PFSK-1 (cell line): ENCODE data around the gene CDK10.

ENCODE experiments used
- POLR2AphosphoS5 ChIP-seq: IDR thresholded peaks from 2 replicates; pipeline ENCODE4 v1.6.1; 2012; ENCODE audit warnings: low read depth, mild to moderate bottlenecking, control low read depth, low read length, moderate library complexity
- SIN3A ChIP-seq: IDR thresholded peaks from 2 replicates; pipeline ENCODE4 v1.6.1; 2012; ENCODE audit warnings: mild to moderate bottlenecking, low read length, moderate library complexity, borderline replicate concordance; ENCODE audit not compliant: insufficient read depth
- TAF1 ChIP-seq: IDR thresholded peaks from 2 replicates; pipeline ENCODE4 v1.6.1; 2012; ENCODE audit warnings: low read length, control low read depth, borderline replicate concordance; ENCODE audit not compliant: insufficient read depth
- TF ChIP-seq, protein P1 (sequence below), 2 experiments: IDR thresholded peaks; 2 replicates each; pipeline versions ENCODE4 v1.6.1 to v1.8.0; 2011 to 2012; ENCODE audit warnings: low read depth in 2 of 2, low read length in 2 of 2, control low read depth in 1 of 2, inconsistent platforms in 1 of 2, mild to moderate bottlenecking in 1 of 2, moderate library complexity in 1 of 2; ENCODE audit not compliant: insufficient read depth in 1 of 2

DNA sequence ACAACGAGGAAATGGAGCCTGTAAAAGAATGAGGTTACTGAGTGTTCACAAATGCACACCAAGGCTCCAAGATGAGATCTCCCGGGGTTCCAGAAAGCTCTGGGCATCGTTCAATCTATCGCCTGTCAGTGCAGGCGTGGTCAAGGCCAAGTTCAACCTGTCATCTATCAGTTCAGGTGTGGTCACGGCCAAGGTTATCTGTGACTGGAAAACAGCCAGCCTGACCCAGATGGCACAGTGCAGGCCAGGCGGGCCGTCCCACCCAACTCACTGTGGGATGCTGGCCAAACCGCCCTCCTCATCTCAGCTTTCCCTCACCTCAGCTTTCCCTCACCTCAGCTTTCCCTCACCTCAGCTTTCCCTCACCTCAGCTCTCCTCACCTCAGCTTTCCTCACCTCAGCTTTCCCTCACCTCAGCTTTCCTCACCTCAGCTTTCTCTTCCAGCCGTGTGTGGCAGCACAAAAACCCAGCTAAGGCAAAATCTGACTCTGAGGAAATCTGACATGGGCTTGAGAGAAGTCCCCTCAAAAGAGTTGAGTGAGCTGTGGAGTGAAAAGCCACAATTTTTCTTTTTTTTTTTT lies 31.3 kb upstream of the CDK10 start:
- TF ChIP-seq POLR2AphosphoS5 (no peak), TAF1 (no peak), SIN3A (no peak)
- TF ChIP-seq, protein P1, sequence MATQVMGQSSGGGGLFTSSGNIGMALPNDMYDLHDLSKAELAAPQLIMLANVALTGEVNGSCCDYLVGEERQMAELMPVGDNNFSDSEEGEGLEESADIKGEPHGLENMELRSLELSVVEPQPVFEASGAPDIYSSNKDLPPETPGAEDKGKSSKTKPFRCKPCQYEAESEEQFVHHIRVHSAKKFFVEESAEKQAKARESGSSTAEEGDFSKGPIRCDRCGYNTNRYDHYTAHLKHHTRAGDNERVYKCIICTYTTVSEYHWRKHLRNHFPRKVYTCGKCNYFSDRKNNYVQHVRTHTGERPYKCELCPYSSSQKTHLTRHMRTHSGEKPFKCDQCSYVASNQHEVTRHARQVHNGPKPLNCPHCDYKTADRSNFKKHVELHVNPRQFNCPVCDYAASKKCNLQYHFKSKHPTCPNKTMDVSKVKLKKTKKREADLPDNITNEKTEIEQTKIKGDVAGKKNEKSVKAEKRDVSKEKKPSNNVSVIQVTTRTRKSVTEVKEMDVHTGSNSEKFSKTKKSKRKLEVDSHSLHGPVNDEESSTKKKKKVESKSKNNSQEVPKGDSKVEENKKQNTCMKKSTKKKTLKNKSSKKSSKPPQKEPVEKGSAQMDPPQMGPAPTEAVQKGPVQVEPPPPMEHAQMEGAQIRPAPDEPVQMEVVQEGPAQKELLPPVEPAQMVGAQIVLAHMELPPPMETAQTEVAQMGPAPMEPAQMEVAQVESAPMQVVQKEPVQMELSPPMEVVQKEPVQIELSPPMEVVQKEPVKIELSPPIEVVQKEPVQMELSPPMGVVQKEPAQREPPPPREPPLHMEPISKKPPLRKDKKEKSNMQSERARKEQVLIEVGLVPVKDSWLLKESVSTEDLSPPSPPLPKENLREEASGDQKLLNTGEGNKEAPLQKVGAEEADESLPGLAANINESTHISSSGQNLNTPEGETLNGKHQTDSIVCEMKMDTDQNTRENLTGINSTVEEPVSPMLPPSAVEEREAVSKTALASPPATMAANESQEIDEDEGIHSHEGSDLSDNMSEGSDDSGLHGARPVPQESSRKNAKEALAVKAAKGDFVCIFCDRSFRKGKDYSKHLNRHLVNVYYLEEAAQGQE (IDR thresholded peaks at IDR 0.05; ENCODE audit: insufficient read depth in 1 of 2, low read depth in 2 of 2, low read length in 2 of 2), result no peak
